ENCODE data around the gene SELENOV.

DNA sequence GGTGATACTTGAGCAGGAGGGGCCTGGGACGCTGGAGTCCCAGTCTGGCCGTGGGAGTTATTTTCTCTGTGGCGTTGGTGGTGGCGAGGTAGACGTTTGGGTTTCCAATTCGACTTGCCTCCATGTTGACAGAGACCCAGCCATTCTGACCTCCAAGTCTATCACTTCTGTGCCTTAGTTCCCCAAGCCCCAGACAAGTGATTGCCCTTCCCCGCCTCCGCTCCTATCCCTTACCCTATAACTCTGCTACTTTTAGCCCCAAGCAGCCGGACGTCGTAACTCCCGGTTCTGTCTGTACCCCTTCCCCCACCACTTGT, 33.8 kb upstream of the SELENOV start:
- TF ChIP-seq, protein P1, sequence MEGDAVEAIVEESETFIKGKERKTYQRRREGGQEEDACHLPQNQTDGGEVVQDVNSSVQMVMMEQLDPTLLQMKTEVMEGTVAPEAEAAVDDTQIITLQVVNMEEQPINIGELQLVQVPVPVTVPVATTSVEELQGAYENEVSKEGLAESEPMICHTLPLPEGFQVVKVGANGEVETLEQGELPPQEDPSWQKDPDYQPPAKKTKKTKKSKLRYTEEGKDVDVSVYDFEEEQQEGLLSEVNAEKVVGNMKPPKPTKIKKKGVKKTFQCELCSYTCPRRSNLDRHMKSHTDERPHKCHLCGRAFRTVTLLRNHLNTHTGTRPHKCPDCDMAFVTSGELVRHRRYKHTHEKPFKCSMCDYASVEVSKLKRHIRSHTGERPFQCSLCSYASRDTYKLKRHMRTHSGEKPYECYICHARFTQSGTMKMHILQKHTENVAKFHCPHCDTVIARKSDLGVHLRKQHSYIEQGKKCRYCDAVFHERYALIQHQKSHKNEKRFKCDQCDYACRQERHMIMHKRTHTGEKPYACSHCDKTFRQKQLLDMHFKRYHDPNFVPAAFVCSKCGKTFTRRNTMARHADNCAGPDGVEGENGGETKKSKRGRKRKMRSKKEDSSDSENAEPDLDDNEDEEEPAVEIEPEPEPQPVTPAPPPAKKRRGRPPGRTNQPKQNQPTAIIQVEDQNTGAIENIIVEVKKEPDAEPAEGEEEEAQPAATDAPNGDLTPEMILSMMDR (IDR thresholded peaks at IDR 0.05; ENCODE audit: low read depth, low read length): no peak
- TF ChIP-seq EZH2phosphoT487 (IDR thresholded peaks at IDR 0.05; ENCODE audit: low read depth): no peak

Measured in OCI-LY3 (cell line).